Measurements from ENCODE around the gene NXPH2. TPM values are rescaled to one million over a fixed set of nuclear protein-coding genes. Genes with fewer than 3 reads are reported as not detected.

The NXPH2 gene
- total and polyA plus RNA-seq, 9 of the 15 experiments (the other 6 are each of a cell fraction or from before 2014, with no cell fraction given), result not detected

DNA sequence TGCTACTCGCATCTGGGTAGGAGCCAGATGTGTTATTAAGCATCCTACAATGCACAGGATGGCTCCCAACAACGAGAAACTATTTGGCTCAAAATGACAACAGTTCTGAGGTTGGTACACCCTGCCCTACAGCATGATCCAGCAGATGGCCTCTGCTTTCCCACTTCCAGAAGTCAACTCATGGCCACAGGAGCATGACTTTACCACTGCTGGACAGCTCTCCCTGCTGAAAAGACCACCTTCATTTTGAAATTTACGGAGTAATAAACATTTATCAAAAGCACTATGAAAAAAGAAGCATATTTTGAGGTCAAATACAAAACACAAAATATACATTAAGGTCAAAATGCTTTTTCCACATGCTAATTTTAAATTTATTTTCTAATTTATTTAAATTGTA lies 13.7 kb downstream of the NXPH2 start:
- Histone ChIP-seq H4K20me1 (replicated peaks; ENCODE audit: control insufficient read depth, insufficient read depth, low read length) (no peaks in the 10 kb centered on the region), H3K79me2 (ENCODE audit: control insufficient read depth, insufficient read depth, low read length) (no peaks in the 10 kb centered on the region), H3K36me3 (ENCODE audit: control insufficient read depth, insufficient read depth, low read length) (no peaks in the 10 kb centered on the region), H3K4me2 (ENCODE audit: insufficient read depth, low read length) (no peak overlapping the region), H3K4me1 (replicated peaks in 1 of 2; ENCODE audit: control insufficient read depth in 2 of 2, insufficient read depth in 2 of 2, low read length in 2 of 2) (no peaks in the 10 kb centered on the region), H3K9me1 (ENCODE audit: control insufficient read depth, insufficient read depth, low read length) (no peaks in the 10 kb centered on the region), H3K9me3 (replicated peaks; ENCODE audit: control insufficient read depth, insufficient read depth, low read depth, low read length) (no peaks in the 10 kb centered on the region), H3K27me3 (ENCODE audit: control insufficient read depth in 2 of 2, insufficient read depth in 2 of 2, low read length in 2 of 2) (no peaks in the 10 kb centered on the region), H3K27ac (ENCODE audit: extremely low read depth, low read depth, low read length) (no peak overlapping the region), H2AFZ (ENCODE audit: low read depth, low read length) (no peak overlapping the region), H3K9ac (ENCODE audit: insufficient read depth in 1 of 2, low read depth in 2 of 2, low read length in 2 of 2) (no peak overlapping the region), H3K4me3 (no peak overlapping the region)
- POLR2A ChIA-PET, result no interaction called here
- intact Hi-C loops (cut with micrococcal nuclease) (no loop called here), in situ Hi-C loops (cut with MboI) (no loop called here)
- BruUV-seq (replicated peaks), result no TSS peak
- CTCF ChIA-PET (ENCODE audit: low intra/inter-chr PET ratio), result no interaction called here
- no peak for ATAC-seq
- no peak for FAIRE-seq
- no peak for DNase-seq (ENCODE audit: extremely low read depth in 1 of 4, low spot score in 3 of 4)
- WGBS (ENCODE audit: insufficient coverage, low coverage, missing lambda C conversion rate), result 4% methylated on average over 3 of the region's 3 CpGs
- TF ChIP-seq MYNN (IDR thresholded peaks at IDR 0.05) (no peak), MYNN (CRISPR knock-in tag; IDR thresholded peaks at IDR 0.05) (no peak), KDM5B (IDR thresholded peaks at IDR 0.05; ENCODE audit: insufficient replicate concordance, low read depth, low read length) (no peak), FOXA1 (IDR thresholded peaks at IDR 0.05; ENCODE audit: borderline replicate concordance) (no peak), MAZ (CRISPR knock-in tag; conservative IDR thresholded peaks at IDR 0.05 in 1 of 2, IDR thresholded peaks at IDR 0.05 in 1 of 2) (no peak)
- TF ChIP-seq, protein P1, sequence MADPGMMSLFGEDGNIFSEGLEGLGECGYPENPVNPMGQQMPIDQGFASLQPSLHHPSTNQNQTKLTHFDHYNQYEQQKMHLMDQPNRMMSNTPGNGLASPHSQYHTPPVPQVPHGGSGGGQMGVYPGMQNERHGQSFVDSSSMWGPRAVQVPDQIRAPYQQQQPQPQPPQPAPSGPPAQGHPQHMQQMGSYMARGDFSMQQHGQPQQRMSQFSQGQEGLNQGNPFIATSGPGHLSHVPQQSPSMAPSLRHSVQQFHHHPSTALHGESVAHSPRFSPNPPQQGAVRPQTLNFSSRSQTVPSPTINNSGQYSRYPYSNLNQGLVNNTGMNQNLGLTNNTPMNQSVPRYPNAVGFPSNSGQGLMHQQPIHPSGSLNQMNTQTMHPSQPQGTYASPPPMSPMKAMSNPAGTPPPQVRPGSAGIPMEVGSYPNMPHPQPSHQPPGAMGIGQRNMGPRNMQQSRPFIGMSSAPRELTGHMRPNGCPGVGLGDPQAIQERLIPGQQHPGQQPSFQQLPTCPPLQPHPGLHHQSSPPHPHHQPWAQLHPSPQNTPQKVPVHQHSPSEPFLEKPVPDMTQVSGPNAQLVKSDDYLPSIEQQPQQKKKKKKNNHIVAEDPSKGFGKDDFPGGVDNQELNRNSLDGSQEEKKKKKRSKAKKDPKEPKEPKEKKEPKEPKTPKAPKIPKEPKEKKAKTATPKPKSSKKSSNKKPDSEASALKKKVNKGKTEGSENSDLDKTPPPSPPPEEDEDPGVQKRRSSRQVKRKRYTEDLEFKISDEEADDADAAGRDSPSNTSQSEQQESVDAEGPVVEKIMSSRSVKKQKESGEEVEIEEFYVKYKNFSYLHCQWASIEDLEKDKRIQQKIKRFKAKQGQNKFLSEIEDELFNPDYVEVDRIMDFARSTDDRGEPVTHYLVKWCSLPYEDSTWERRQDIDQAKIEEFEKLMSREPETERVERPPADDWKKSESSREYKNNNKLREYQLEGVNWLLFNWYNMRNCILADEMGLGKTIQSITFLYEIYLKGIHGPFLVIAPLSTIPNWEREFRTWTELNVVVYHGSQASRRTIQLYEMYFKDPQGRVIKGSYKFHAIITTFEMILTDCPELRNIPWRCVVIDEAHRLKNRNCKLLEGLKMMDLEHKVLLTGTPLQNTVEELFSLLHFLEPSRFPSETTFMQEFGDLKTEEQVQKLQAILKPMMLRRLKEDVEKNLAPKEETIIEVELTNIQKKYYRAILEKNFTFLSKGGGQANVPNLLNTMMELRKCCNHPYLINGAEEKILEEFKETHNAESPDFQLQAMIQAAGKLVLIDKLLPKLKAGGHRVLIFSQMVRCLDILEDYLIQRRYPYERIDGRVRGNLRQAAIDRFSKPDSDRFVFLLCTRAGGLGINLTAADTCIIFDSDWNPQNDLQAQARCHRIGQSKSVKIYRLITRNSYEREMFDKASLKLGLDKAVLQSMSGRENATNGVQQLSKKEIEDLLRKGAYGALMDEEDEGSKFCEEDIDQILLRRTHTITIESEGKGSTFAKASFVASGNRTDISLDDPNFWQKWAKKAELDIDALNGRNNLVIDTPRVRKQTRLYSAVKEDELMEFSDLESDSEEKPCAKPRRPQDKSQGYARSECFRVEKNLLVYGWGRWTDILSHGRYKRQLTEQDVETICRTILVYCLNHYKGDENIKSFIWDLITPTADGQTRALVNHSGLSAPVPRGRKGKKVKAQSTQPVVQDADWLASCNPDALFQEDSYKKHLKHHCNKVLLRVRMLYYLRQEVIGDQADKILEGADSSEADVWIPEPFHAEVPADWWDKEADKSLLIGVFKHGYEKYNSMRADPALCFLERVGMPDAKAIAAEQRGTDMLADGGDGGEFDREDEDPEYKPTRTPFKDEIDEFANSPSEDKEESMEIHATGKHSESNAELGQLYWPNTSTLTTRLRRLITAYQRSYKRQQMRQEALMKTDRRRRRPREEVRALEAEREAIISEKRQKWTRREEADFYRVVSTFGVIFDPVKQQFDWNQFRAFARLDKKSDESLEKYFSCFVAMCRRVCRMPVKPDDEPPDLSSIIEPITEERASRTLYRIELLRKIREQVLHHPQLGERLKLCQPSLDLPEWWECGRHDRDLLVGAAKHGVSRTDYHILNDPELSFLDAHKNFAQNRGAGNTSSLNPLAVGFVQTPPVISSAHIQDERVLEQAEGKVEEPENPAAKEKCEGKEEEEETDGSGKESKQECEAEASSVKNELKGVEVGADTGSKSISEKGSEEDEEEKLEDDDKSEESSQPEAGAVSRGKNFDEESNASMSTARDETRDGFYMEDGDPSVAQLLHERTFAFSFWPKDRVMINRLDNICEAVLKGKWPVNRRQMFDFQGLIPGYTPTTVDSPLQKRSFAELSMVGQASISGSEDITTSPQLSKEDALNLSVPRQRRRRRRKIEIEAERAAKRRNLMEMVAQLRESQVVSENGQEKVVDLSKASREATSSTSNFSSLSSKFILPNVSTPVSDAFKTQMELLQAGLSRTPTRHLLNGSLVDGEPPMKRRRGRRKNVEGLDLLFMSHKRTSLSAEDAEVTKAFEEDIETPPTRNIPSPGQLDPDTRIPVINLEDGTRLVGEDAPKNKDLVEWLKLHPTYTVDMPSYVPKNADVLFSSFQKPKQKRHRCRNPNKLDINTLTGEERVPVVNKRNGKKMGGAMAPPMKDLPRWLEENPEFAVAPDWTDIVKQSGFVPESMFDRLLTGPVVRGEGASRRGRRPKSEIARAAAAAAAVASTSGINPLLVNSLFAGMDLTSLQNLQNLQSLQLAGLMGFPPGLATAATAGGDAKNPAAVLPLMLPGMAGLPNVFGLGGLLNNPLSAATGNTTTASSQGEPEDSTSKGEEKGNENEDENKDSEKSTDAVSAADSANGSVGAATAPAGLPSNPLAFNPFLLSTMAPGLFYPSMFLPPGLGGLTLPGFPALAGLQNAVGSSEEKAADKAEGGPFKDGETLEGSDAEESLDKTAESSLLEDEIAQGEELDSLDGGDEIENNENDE (IDR thresholded peaks at IDR 0.05; ENCODE audit: low read depth, low read length), result no peak
- TF ChIP-seq, protein P2, sequence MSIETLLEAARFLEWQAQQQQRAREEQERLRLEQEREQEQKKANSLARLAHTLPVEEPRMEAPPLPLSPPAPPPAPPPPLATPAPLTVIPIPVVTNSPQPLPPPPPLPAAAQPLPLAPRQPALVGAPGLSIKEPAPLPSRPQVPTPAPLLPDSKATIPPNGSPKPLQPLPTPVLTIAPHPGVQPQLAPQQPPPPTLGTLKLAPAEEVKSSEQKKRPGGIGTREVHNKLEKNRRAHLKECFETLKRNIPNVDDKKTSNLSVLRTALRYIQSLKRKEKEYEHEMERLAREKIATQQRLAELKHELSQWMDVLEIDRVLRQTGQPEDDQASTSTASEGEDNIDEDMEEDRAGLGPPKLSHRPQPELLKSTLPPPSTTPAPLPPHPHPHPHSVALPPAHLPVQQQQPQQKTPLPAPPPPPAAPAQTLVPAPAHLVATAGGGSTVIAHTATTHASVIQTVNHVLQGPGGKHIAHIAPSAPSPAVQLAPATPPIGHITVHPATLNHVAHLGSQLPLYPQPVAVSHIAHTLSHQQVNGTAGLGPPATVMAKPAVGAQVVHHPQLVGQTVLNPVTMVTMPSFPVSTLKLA (conservative IDR thresholded peaks at IDR 0.05), result no peak
